PC-9 (cell line): ENCODE measurements around the gene PAK4.

ENCODE experiments used
- EZH2 ChIP-seq: fragments of 200-600 bp; sonication (generic); IDR thresholded peaks from 2 replicates; pipeline ENCODE4 v1.8.0; 2017; ENCODE audit warnings: antibody characterized with exemption, low read depth
- TF ChIP-seq, protein P1 (sequence below): fragments of 200-600 bp; sonication (generic); conservative IDR thresholded peaks from 2 replicates; pipeline ENCODE4 v1.6.1; 2017; ENCODE audit warnings: mixed run types, antibody characterized with exemption, mild to moderate bottlenecking, moderate library complexity

- TF ChIP-seq EZH2 = no peak
- TF ChIP-seq, protein P1, sequence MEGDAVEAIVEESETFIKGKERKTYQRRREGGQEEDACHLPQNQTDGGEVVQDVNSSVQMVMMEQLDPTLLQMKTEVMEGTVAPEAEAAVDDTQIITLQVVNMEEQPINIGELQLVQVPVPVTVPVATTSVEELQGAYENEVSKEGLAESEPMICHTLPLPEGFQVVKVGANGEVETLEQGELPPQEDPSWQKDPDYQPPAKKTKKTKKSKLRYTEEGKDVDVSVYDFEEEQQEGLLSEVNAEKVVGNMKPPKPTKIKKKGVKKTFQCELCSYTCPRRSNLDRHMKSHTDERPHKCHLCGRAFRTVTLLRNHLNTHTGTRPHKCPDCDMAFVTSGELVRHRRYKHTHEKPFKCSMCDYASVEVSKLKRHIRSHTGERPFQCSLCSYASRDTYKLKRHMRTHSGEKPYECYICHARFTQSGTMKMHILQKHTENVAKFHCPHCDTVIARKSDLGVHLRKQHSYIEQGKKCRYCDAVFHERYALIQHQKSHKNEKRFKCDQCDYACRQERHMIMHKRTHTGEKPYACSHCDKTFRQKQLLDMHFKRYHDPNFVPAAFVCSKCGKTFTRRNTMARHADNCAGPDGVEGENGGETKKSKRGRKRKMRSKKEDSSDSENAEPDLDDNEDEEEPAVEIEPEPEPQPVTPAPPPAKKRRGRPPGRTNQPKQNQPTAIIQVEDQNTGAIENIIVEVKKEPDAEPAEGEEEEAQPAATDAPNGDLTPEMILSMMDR = no peak
Measured at GRCh38 chr19:39205449-39205764, 79.8 kb downstream of the PAK4 start.
